Measurements from ENCODE around the gene GNB4.

Gene GNB4

DNA sequence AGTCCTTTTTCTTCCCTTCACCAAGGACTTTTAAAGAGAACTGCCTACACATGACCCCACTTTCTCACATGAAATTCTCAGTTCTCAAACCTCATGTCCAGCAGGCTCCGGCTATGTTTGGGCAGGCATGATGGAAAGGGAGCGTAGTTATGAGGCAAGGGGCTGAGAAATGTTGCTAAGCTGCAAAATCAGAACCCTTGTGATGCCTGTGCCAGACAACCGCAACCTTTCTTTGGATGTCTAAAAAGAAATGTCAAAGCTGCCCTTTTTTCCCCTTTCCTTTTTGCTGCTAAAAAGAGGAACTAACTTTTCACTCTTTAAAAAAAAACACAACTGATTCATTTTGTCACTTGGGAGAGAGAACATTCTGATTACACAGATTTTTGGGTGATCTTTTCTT, 19.2 kb downstream of the GNB4 start:
- no peak for DNase-seq

DNA sequence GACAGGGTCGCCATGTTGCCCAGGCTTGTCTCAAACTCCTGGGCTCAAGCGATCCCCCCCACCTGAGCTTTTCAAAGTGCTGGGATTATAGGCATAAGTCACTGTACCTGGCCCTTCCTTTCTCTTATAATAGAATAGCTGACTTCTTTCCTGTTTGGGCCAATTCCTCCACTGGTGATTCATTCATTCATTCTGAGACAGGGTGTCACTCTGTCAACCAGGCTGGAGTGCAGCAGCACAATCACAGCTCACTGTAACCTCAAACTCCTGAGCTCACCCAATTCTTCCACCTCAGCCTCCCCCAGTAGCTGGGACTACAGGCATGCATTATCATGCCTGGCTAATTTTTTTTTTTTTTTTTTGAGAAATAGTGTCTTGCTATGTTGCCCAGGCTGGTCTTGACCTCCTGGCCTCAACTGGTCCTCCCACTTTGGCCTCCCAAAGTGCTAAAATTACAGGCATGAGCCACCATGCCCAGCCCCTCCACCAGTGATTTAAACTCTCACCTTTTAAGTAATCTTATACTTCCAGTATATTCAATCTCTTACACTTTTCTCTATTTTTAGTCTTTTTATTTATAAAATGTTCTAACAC, 20.9 kb downstream of the GNB4 start:
- no peak for DNase-seq

DNA sequence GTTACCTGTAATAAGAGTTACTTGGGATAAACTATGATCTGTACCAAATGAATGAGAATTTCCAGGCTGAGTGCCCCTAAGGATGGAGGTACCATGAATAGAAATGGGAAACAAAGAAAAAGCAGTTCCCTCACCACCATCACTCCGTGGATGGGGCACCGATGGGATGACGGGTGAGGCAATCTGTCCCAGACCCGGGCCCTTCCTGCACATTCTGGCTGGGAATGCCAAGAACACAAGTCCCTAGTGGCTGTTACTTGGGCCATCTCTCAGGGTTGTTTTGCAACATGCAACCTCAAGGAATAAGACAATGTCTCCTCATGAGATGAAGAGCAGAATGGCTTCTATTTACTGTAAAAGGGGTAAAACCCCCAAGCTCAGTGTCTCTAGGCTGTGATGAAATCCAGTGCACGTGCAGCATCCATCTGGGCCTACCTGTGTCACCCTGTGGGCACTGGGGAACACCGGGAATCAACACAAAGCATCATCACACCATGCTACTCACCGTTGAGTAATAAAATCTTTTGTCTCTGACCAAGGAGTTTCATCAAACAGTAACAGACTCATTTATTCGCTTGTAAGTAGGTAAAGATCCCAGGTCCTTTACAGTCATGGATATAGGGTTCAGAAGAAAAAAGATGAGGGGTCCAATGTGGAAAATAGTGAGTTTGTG, 22.3 kb downstream of the GNB4 start:
- no peak for DNase-seq

DNA sequence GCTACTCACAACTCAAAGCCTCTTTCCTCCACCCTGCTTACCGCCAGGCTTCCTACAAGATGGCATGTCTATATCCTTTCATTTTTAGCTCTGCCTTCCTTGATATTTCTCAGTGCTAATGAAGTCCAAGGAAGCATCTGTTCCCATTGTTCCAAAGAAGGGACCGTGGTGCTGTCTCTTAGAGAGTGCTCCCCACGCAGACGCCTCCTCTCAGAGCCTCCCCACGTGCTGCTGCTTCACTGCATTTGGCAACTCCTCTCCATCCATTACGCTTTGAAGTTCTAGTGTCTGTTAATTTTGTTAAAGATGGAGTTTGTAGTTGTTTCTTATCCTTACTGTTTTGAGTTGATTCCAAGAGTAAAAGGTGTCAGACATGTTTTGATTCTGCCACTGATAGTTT, 26.2 kb downstream of the GNB4 start:
- no peak for DNase-seq

DNA sequence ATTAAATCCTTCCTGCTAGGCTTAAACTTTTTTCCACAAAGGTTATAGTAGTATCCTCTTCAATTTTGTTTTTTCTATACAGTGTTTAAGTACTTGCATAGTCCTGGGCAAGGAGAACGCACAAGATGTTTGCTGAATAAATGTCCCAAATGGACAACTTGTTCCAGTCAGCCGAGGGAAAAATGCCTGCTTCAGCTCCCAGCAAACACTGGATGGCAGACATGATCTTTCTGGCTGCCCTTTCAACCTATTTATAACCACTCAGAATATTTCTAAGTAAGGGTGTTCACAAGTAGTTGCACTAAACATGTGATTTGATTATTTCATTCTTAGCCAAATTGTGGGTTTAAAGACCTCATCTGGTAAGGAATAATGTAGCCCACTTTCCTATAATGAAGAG, 29.8 kb downstream of the GNB4 start:
- DNase-seq, result no peak

DNA sequence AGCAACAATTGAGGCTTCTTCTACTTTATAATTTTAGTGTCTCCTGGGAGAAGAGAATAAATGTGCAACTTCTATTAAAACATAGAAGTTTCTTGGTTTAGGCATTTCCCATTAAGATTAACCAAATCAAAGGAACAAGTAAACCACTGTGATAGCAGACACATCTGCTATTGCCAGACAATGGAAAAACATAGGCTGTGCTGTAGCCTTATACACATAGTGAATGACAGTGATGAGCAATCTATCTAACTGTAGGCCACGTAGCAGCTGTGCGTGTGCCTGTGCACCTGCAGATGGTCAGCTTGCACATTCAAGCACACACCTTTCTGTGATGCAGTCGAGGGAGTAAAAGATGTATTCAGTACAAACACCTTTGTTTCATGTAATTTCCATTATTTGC, 32.7 kb downstream of the GNB4 start:
- DNase-seq, result no peak

DNA sequence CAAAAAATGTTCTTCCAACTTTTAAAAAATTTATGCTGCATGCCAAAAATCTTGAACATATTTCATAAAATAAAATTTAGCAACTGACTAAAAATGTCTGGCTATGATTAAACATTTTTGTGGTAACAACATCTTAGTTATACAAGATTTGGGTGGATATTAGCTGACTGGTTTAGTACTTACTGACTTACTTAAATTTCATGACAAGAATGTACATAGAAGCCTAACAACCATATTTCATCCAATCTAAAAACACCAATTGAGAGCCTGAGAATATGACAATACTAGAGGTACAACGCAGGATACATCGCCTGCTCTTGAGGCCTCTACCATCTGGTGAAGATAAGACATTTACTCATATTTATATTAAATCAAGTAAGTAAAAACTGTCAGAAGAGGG, 34.6 kb downstream of the GNB4 start:
- DNase-seq, result no peak

DNA sequence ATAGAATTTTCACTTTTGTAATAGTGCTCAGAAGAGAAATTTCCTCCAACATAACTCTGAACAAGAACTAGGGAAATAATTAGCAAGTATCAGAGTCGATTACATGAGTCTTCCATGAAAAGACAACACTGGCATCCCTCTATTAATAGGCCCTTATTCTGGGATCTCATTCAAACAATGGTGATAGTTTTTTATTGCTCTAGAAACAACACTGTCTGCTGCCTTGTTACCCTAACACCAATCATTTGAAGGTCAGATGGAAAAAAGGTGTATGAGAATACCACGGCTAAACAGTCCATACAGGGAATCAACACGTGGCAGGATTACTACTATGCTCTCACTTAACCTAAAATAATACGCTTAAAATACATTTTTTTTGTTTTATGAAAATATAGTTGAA, 35.9 kb downstream of the GNB4 start:
- no peak for DNase-seq

DNA sequence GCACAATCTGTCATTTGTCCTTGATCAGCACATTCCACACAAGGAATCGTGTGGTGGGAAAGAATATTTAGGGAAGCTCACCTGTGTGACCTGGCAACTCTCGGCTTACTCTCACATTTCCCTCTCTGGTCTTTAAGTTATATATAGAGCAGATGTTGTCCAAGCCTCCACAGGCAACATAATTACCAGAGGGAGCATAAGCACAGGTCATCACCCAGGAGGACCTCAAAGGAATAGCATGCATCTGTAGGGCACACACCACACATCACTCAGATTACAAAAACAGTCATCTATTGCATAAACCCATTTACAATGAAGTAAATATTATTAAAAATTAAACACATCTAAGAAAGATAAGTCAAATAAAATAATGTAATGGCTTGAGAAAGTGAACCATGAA, 36.5 kb downstream of the GNB4 start:
- no peak for DNase-seq

DNA sequence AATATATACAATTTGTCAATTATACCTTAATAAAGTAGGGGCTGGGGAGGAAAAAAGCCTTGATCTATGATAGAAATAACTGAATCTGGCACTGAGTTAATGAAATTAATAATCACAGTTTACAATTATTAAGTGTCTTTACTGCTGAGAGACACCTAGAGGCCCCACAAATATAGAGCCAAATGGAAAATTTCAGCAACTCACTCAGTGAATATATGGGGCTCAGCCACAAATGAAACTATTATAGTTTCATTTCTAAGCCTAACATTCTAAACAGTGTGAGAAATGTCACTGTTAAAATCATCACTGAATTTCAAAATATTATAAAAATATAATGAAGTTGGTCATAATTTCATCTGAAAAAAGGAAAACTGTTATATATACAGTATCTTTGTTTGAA, 40.3 kb downstream of the GNB4 start:
- DNase-seq, result no peak

DNA sequence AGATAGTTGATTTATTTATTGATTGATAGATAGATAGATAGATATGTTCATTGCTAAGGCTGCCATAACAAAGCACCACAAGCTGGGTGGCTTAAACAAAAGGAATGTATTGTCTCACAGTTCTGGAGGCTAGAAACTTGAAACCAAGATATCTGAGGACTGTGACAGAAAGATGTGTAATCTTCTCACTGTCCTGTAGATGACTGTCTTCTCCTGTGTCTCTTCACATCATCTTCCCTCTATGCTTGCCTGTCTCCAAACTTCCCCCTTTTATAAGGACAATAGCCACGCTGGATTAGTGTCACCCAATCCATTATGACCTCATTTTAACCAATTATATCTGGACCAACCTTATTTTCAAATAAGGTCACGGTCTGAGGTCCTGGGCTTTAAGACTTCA, 40.9 kb downstream of the GNB4 start:
- no peak for DNase-seq

DNA sequence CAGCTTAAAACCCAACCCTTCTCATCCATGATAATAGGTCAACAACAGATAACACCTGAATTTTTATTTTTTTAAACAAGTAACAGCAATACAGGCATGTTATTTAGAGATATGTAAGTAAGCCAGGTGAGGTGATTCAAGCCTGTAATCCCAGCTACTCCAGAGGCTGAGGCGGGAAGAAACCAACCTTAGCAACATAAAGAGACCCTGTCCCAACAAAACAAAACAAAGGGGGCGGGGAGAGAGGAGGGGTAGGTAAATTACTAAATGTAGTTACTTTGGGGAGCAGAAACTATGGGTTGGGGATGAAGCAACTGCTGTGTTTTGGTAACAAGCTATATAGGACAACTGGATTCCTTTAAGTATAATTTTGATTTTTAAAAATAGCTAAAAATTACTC, 47.0 kb downstream of the GNB4 start:
- DNase-seq, result no peak

DNA sequence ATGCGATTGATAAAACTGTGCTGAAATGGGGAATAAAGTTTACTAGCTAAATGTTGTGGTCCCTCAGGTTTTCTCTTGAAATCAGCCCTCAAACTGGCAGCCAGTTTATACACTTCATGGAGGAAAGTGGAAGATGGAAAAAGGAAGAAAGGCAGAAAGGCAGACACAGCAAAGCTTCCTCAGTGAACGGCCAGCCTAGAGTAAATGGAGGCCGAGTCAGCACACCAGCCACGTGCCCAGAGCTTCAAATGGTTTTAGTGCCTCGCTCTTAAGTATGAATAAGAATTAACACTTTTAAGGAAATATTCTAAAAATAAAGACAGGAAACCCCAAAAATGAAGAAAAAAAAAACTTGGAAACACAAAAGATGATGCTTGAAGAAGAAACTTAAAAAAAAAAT, 48.3 kb downstream of the GNB4 start:
- DNase-seq, result no peak

DNA sequence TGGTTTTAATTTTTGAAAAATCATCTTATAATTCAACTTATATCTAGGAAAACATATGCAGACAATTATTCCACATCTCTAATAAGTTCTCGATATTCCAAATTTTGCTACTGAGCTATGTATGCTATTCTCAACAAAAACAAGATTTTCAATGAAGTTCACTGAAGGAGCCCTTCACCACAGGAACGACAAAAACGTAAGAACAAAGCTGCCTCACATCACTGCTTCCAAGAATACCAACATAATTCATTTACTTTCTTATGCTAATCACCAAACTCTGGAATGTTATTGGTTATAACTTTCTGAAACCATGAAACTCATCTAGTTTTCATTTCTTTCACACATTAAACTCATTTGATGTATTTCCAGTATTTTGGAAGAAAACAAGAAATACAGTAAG, 49.7 kb downstream of the GNB4 start:
- DNase-seq, result no peak

DNA sequence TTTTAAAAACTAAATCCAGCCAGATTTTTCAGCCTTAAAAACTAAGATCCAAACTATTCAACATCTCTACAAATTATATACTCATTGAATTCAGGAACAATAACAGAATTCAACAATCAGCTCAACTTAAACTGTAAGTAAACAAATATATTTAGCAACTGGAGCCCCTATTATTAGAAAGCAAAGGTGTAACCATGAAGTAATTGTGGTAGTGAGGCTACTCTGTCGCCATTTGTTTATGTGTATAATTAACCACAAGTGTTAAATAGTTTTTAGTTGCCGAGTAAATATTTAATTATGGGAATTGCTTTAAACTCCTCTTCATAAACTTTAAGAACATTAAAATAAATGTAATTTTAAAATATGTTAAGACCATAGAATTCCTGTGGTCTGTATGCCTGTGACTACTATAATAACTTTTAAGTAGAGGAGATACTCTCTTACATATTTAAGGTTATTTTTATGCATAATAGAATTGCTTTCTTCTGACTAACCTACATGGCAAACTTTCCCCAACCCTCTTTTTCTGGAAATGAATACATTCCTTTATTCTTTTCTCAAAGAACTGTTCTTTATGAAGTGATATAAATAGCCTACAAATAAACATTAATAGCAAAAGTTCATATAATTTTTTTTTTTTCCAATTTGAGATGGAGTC, 52.6 kb downstream of the GNB4 start:
- no peak for DNase-seq

DNA sequence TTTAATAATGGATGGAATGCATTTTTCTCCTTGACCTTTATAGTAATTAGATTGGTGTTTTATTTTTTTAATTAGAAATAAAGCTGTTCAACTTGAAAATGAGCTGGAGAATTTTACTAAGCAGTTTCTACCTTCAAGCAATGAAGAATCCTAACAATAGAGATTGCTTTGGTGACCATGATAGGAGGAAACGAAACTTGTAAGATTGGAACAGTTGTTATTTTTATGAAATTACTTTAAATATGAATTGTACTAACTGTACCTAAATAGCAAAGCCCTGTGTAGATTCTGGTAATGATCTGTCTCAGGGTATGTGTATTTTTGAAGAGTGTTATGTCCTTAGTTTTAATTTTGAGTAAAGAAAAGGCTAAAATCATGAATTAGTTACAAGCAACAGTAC, 59.4 kb downstream of the GNB4 start:
- DNase-seq, result no peak

DNA sequence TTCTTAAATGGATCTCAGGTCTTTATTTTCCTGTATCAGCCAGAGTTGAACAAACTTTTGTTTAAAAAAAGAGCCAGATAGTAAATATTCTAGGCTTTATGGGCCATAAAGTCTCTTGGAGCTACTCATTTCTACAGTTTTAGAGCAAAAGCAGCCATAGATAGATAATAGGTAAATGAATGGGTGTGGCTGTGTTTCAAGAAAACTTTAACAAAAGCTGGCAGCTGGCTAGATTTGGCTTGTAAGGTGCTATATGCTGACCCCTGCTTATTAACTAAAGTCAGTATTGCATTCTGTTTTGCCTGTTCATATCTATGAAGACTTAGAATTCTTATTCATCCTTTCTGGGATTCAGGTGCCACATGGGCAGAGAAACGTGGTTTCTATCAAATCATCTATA, 74.8 kb downstream of the GNB4 start:
- DNase-seq, result no peak

DNA sequence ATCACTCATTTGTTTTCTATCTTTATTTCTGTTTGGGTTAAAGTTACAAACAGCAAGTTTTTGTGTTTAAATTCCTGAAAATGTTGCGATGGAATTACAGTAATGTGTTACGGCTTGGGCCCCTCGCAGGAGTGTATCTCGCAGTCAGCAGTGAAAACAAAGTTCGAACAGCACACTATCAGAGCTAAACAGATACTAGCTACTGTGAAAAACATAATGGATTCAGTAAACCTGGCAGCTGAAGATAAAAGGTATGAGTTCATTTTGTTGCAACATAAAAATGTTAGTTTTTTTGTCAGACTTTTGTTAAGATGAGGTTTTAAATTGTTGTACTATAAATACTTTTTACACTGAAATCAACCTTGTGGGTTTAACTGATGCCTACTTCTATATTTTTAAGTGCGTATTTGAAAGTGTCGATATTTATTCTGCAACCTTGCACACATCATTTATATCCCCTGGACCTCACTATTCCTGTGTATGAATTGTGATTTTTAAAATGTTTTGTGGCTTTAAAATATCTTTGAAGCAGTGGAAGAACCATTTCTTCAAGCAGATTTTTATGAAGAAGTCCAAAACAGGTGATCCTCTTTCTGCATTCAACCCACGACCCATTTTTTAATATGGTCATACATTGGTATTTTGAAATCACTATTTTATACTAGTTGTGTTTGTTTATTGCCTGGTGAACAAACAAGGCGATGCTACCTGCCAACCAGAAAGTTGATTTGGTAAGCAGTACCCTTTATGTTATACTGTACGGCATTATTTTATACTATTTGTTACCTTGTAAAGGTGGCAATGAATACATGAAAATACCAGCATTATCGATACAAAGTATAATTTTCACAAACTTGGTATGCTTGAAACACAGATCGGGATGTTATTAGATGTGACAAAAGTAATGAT, 75.9 kb downstream of the GNB4 start:
- DNase-seq, result no peak

DNA sequence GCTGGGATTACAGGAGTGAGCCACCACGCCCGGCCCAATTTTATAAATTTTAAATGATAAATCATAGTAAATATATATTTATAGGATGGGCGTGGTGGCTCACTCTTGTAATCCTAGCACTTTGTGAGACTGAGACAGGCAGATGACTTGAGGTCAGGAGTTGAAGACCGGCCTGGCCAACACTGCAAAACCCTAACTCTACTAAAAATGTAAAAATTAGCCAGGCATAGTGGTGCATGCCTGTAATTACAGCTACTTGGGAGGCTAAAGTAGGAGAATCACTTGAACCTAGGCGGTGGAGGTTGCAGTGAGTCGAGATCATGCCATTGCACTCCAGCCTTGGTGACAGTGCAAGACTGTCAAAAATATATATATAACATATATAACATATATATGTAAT, 77.3 kb downstream of the GNB4 start:
- DNase-seq, result no peak

DNA sequence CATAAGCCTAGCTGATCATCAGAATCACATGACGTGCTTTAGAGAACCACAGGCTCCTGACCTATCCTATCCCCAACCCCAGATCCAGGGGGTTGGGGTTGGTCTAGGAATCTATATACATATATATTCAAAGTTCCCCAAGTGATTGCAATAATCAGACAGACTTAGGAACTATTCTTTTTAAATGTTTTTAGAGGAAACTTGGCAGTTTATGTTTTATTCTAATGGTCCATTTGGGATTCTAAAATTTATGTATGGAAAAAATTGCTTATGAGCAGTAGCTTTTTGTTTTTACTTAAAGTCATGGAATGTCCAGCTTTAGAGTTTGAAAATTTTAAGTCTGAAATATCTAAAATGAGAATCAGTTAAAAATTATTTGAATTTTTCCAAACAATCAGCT, 81.6 kb downstream of the GNB4 start:
- no peak for DNase-seq

DNA sequence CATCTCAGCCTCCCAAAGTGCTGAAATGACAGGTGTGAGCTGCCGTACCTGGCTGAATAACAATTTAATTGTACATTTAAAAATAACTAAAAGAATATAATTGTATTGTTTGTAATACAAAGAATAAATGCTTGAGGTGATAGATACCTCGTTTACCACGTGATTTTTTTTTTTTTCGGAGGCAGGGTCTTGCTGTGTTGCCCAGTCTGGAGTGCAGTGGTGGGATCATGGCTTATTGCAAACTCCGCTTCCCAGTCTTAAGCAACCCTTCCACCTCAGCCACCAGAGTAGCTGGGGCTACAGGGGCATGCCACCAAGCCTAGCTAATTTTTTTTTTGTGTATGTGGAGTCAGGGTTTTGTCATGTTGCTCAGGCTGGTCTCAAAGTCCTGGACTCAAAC, 87.9 kb downstream of the GNB4 start:
- no peak for DNase-seq

DNA sequence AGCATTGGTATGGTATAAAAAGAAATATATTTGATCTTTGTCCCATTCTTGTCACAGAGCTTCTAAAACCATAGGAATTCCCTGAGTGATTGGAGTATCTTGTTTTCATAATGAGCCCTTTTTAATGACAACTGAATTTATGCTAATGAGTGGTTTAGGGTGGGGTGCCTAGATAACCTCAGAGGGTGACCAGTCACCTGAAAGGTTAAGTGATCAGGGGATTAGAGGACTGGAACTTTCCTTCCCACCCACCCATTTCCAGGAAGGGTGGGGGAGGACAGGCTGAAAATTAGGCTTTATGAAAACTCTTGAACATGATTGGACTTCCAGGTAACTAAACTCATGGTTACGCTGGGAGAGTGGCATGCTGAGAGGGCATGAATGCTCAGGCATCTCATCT, 95.3 kb downstream of the GNB4 start:
- DNase-seq, result no peak

DNA sequence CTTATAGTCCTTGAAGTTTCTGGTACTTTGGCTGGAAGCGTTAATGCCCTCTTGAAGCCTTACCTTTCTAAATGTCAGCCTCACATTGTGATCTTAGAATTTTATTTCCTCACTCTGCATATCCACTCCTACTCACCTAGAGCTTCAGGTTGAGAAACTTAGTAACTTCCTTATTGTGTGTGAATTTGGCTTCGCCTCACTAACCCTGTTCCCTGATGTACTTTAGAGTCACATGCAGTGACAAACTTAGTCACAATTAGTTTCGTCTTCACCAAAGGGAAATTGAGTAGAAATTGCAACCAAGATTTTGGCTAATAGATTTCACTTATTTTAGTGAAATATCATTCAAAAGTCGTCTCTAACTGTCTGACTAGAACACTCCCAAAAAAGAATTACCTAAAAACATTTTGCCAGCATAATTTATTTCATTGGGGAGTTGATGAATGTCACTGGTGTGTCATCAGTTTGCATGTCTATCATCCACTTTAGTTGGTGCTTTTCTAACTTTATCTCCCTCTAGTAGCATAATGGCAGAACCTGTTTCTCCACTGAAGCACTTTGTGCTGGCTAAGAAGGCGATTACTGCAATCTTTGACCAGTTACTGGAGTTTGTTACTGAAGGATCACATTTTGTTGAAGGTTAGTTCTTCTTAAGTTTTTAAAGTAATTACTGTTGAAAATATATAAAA, 102.8 kb downstream of the GNB4 start:
- no peak for DNase-seq
